ENCODE data around the gene NFYA.

DNA sequence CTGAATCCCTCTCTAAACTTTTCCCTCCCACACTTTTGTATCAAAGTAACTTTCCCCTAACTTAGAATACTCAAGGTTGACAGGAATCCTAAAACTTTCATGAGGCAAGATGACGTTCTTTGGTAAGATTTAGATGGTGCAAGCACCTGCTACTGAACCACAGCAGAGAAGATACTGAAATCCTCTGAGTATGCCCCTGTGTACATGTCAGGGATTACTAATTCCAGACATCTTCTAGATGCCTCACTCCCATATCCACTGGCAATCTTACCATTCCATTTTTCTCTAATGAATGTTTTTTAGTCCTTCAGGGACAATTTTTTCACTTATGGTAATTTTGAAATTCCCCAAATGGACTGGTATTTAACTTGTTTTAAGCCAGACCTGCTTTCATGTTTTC lies 10.7 kb upstream of the NFYA start:
- no peak for TF ChIP-seq POLR2A (IDR thresholded peaks at IDR 0.05)
- TF ChIP-seq, protein P1, sequence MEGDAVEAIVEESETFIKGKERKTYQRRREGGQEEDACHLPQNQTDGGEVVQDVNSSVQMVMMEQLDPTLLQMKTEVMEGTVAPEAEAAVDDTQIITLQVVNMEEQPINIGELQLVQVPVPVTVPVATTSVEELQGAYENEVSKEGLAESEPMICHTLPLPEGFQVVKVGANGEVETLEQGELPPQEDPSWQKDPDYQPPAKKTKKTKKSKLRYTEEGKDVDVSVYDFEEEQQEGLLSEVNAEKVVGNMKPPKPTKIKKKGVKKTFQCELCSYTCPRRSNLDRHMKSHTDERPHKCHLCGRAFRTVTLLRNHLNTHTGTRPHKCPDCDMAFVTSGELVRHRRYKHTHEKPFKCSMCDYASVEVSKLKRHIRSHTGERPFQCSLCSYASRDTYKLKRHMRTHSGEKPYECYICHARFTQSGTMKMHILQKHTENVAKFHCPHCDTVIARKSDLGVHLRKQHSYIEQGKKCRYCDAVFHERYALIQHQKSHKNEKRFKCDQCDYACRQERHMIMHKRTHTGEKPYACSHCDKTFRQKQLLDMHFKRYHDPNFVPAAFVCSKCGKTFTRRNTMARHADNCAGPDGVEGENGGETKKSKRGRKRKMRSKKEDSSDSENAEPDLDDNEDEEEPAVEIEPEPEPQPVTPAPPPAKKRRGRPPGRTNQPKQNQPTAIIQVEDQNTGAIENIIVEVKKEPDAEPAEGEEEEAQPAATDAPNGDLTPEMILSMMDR (IDR thresholded peaks at IDR 0.05): no peak

Data from prostate gland (tissue), 2 donors.